Erythroblast (primary cell): ENCODE measurements around the gene NLRP3.

Experiments
- DNase-seq, 2 experiments: peaks; one replicate each; lab custom pipeline; 2025; lab: John Stamatoyannopoulos, UW
- GATA1 ChIP-seq: IDR thresholded peaks from 2 replicates; pipeline ENCODE4 v1.6.1; 2011; ENCODE audit warnings: low read depth, mild to moderate bottlenecking, control low read depth, low read length, moderate library complexity
- POLR2A ChIP-seq: IDR thresholded peaks from 2 replicates; pipeline ENCODE4 v1.6.1; 2011; ENCODE audit warnings: mild to moderate bottlenecking, low read length

NLRP3 gene

GRCh38 chr1:247440001-247440620, 24.1 kb downstream of the NLRP3 start:
- no peak for DNase-seq
- TF ChIP-seq GATA1 (no peak), POLR2A (no peak)

- TF ChIP-seq POLR2A: no peak
- TF ChIP-seq GATA1: no peak
- DNase-seq: no peak
Observed at GRCh38 chr1:247441606-247442005, 25.6 kb downstream of the NLRP3 start.

- no peak for DNase-seq
- TF ChIP-seq POLR2A (no peak), GATA1 (no peak)
Observed at GRCh38 chr1:247442164-247442563, 26.2 kb downstream of the NLRP3 start.

DNA sequence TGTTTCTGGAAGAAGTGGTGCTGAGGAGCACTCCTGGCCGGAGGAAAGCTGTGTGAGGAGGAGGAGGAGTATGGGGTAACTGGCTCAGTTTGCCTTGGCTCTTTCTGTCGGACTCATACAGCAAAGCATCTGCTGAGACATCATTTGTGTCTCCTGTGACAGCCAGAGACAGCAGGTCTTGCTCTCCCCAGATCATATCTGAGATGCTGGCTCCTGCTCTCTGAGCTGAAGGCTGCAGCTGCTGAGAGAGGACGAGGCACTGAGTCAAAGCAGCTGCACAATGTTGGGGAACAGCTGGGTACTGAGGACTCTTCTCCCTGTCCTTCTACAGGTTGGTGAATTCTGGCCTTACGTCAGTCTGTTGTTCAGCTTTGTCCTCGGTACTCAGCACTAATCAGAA, 27.7 kb downstream of the NLRP3 start:
- no peak for TF ChIP-seq POLR2A
- TF ChIP-seq GATA1: no peak
- no peak for DNase-seq

DNA sequence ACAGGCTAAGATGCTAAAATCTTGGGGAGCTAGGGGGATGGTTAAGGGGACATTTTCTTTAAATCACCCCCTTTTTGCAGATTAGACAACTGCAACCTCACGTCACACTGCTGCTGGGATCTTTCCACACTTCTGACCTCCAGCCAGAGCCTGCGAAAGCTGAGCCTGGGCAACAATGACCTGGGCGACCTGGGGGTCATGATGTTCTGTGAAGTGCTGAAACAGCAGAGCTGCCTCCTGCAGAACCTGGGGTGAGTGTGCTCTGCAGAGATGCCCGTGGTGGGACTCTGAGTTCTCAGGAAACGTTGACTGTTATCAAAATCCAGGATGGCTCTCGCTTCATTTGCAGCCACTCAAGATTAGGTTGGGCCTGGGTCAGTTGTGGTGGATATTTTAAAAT, 28.6 kb downstream of the NLRP3 start:
- TF ChIP-seq GATA1 (no peak), POLR2A (no peak)

GRCh38 chr1:247445526-247446356, 29.8 kb downstream of the NLRP3 start:
- DNase-seq: no peak
- no peak for TF ChIP-seq GATA1
- no peak for TF ChIP-seq POLR2A

More for the DNA sequence above, 28.6 kb downstream of the NLRP3 start:
- no peak for DNase-seq

GRCh38 chr1:247447162-247447909, 31.4 kb downstream of the NLRP3 start:
- DNase-seq: no peak
- no peak for TF ChIP-seq GATA1
- TF ChIP-seq POLR2A: no peak

DNA sequence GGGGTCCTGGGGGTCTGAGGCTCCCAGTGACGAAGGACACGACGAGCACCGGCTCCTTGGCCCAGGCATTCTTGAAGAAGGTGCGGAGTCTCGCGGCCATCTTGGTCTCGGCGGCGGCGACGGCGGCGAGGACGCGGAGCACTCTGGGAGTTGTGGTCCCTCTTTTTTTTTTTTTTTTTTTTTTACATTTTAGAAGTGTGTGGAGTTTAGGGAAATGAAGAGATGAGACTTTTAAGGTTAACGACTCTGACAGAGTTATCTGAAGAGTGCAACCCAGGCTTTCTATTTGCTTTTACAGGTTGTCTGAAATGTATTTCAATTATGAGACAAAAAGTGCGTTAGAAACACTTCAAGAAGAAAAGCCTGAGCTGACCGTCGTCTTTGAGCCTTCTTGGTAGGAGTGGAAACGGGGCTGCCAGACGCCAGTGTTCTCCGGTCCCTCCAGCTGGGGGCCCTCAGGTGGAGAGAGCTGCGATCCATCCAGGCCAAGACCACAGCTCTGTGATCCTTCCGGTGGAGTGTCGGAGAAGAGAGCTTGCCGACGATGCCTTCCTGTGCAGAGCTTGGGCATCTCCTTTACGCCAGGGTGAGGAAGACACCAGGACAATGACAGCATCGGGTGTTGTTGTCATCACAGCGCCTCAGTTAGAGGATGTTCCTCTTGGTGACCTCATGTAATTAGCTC, 32.3 kb downstream of the NLRP3 start:
- no peak for TF ChIP-seq GATA1
- no peak for TF ChIP-seq POLR2A
- DNase-seq: peak; percentile 48 to 50

DNA sequence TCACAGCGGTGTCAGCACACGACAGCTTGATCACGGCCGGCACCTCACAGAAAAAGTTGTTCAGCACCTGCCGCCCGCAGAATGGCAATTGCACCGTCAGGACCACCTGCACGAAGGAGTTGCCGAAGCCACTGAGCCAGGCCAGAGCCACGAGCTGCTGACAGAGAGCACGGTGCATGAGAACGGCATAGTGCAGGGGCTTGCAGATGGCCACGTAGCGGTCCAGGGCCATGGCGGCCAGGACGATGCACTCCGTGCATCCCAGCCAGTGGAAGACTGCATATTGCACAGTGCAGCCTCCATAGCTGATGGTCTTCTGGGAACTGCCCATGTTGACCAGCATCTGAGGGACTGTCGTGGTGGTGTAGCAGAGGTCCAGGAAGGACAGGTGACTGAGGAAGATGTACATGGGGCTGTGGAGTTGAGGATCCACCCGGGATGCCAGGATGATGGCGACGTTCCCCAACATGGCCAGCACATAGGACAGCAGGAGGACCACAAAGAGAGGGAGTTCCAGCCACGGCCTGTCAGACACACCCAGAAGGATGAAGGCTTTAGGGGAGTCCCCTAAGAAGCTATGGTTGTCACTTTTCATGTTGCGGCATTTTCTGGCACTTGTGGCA, 35.5 kb downstream of the NLRP3 start:
- TF ChIP-seq GATA1 (no peak), POLR2A (no peak)
- no peak for DNase-seq

DNA sequence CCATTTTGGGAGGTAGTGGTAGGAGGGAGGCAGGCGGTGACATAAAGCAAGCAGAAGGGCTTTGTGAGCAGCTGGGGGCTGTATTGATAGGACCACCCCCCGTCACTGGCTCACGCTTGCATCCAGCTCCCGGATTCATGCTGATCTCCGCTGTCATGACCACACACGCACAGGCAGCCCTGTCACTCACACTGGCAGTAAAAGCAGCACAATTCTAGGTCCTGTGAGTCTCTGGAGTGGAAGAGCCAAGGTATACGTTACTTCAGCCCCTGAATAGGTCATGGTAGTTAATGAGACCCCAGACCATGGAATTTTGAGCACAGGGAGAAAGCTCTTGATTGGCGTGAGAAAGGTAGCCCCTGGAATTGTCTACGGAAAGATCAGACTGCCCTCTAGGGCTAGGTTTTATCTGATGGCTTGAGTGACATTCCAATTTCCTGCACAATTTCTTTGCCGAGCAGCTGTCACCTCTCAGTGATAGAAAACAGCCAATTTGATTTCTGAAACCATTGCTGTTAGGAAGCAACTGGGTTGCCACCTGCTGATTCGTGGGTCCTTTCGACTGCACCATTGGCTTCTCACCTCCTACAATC, 36.6 kb downstream of the NLRP3 start:
- no peak for TF ChIP-seq GATA1
- no peak for TF ChIP-seq POLR2A
- DNase-seq: no peak

GRCh38 chr1:247453245-247453644, 37.3 kb downstream of the NLRP3 start:
- DNase-seq: no peak
- TF ChIP-seq GATA1 (no peak), POLR2A (no peak)

GRCh38 chr1:247453997-247454396, 38.0 kb downstream of the NLRP3 start:
- TF ChIP-seq POLR2A (no peak), GATA1 (no peak)

DNA sequence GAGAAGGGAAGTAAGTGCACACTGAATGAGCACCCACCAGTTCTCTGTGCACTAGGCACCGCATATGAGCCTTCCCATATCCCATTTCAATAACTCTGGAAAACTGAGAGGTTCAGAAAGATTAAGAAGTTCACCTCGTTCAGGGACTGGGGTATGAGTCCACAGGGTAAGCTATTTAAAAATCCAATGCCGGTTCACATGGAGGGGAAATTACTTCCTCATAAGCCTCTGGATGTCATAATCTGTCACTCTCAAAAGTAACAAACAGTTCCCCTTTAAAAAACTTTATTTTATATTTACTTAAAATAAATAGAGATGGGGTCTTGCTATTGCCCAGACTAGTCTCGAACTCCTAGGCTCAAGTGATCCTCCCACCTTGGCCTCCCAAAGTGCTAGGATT, 40.0 kb downstream of the NLRP3 start:
- no peak for DNase-seq
- TF ChIP-seq POLR2A (no peak), GATA1 (no peak)

More at GRCh38 chr1:247453997-247454396, 38.0 kb downstream of the NLRP3 start:
- DNase-seq: no peak
